DOHH2 (cell line): ENCODE results near the gene ATP5PB.

Source experiments
- H3F3A ChIP-seq: fragments of 200-600 bp; sonication (generic), shearing (Covaris generic); 2 replicates; pipeline ENCODE4 v1.6.0; 2016; ENCODE audit warnings: antibody characterized with exemption, mild to moderate bottlenecking; ENCODE audit not compliant: control insufficient read depth, insufficient read depth
- H3K27ac ChIP-seq: fragments of 200-600 bp; sonication (generic); 2 replicates; pipeline ENCODE4 v1.5.1; 2014; ENCODE audit warnings: low read depth, mild to moderate bottlenecking, low read length, moderate library complexity
- H3K27me3 ChIP-seq: fragments of 200-600 bp; sonication (generic); 2 replicates; pipeline ENCODE4 v1.6.1; 2014; ENCODE audit warnings: mild to moderate bottlenecking, low read length, mixed read lengths; ENCODE audit not compliant: control insufficient read depth
- H3K36me3 ChIP-seq: fragments of 200-600 bp; sonication (generic); 2 replicates; pipeline ENCODE4 v1.6.1; 2014; ENCODE audit warnings: mild to moderate bottlenecking, low read length, moderate library complexity, mixed read lengths; ENCODE audit not compliant: control insufficient read depth
- H3K4me1 ChIP-seq: fragments of 200-600 bp; sonication (generic); 2 replicates; pipeline ENCODE4 v1.6.1; 2014; ENCODE audit warnings: mild to moderate bottlenecking, low read length, mixed read lengths; ENCODE audit not compliant: control insufficient read depth
- H3K4me2 ChIP-seq: fragments of 200-600 bp; sonication (generic); 2 replicates; pipeline ENCODE4 v1.6.0; 2014; ENCODE audit warnings: mild to moderate bottlenecking, low read length, moderate library complexity
- H3K4me3 ChIP-seq: fragments of 200-600 bp; sonication (generic); 2 replicates; pipeline ENCODE4 v1.5.1; 2014; ENCODE audit warnings: mild to moderate bottlenecking, low read length, mixed read lengths
- H3K79me2 ChIP-seq: fragments of 200-600 bp; sonication (generic); 2 replicates; pipeline ENCODE4 v1.6.1; 2014; ENCODE audit warnings: mild to moderate bottlenecking, low read length, mixed read lengths; ENCODE audit not compliant: control insufficient read depth
- H3K9me2 ChIP-seq: fragments of 200-600 bp; sonication (generic); replicated peaks from 2 replicates; pipeline ENCODE4 v1.6.1; 2014; ENCODE audit warnings: mild to moderate bottlenecking, low read length, mixed read lengths; ENCODE audit not compliant: control insufficient read depth
- H3K9me3 ChIP-seq: fragments of 200-600 bp; sonication (generic); 2 replicates; pipeline ENCODE4 v1.6.1; 2014; ENCODE audit warnings: antibody characterized with exemption, low read length, mixed read lengths; ENCODE audit not compliant: control insufficient read depth, insufficient read depth
- H4K20me1 ChIP-seq: fragments of 200-600 bp; sonication (generic); 2 replicates; pipeline ENCODE4 v1.6.0; 2014; ENCODE audit warnings: low read depth, mild to moderate bottlenecking, antibody characterized with exemption, low read length, moderate library complexity; ENCODE audit not compliant: control insufficient read depth, insufficient read depth
- EZH2phosphoT487 ChIP-seq: fragments of 200-600 bp; sonication (generic); IDR thresholded peaks from 2 replicates; pipeline ENCODE4 v1.6.1; 2017; ENCODE audit warnings: borderline replicate concordance, mild to moderate bottlenecking, antibody characterized with exemption, low read length, moderate library complexity, mixed read lengths
- TF ChIP-seq, protein P1 (sequence below): fragments of 200-600 bp; sonication (generic); IDR thresholded peaks from one replicate; pipeline ENCODE4 v1.5.1; 2014; ENCODE audit warnings: antibody characterized with exemption, mild to moderate bottlenecking, low read depth, low read length; ENCODE audit not compliant: poor library complexity, severe bottlenecking

ATP5PB gene

DNA sequence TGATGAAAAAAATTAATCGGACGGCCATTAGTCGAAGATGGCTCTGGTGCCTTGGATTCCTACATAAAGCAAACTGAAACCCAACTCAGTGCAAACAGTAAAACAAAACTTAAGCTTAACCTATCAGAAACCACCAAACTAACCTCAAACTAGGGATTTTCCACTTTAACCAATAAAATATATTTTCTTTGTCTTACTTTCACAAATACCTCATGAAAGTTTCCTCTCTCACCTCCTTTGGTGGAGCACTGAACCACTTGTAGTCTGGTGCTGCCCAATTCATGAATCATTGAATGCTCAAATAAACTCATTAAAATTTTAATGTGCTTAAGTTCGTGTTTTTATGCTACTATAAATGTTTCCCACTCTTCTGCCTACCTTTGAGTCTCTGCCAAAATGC, 47.1 kb downstream of the ATP5PB start:
- Histone ChIP-seq H3K4me2 (no peak overlapping the region), H3K27ac (no peak overlapping the region)

DNA sequence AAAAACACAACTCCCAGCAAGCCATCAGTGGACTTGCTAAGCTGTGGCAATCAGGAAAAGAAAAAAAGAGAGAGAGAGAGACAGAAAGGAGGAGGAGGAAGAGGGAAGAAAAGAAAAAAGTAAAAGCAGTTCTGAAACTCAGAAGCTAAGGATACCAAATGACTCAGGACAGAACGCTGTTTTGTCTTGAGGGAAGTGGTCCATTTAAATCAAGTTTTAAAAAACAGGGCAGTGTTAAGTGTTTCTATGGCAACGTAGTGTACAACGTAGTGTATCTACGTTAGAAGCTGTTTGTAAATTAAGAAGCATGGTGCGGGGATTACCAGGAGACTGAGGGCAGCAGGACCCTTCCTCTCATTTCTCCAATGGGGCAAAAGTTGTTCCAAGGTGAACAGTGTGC, 48.3 kb downstream of the ATP5PB start:
- Histone ChIP-seq H3F3A (no peaks in the 10 kb centered on the region), H3K27ac (no peak overlapping the region), H3K4me3 (no peak overlapping the region), H3K9me3 (no peaks in the 10 kb centered on the region), H3K4me2 (no peak overlapping the region), H4K20me1 (no peaks in the 10 kb centered on the region), H3K79me2 (no peaks in the 10 kb centered on the region), H3K36me3 (no peaks in the 10 kb centered on the region), H3K4me1 (peaks cover 6% of the 10 kb centered on the region; the same call in 1 of the 2 replicates), H3K27me3 (no peaks in the 10 kb centered on the region), H3K9me2 (no peaks in the 10 kb centered on the region)
- TF ChIP-seq, protein P1, sequence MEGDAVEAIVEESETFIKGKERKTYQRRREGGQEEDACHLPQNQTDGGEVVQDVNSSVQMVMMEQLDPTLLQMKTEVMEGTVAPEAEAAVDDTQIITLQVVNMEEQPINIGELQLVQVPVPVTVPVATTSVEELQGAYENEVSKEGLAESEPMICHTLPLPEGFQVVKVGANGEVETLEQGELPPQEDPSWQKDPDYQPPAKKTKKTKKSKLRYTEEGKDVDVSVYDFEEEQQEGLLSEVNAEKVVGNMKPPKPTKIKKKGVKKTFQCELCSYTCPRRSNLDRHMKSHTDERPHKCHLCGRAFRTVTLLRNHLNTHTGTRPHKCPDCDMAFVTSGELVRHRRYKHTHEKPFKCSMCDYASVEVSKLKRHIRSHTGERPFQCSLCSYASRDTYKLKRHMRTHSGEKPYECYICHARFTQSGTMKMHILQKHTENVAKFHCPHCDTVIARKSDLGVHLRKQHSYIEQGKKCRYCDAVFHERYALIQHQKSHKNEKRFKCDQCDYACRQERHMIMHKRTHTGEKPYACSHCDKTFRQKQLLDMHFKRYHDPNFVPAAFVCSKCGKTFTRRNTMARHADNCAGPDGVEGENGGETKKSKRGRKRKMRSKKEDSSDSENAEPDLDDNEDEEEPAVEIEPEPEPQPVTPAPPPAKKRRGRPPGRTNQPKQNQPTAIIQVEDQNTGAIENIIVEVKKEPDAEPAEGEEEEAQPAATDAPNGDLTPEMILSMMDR, result no peak
- no peak for TF ChIP-seq EZH2phosphoT487

More for the DNA sequence above, 47.1 kb downstream of the ATP5PB start:
- Histone ChIP-seq H3F3A (no peaks in the 10 kb centered on the region), H3K9me3 (no peaks in the 10 kb centered on the region), H3K9me2 (no peaks in the 10 kb centered on the region), H3K27me3 (no peaks in the 10 kb centered on the region), H3K4me3 (no peak overlapping the region), H3K4me1 (peaks cover 6% of the 10 kb centered on the region; the same call in 1 of the 2 replicates), H4K20me1 (no peaks in the 10 kb centered on the region), H3K36me3 (no peaks in the 10 kb centered on the region), H3K79me2 (no peaks in the 10 kb centered on the region)
- TF ChIP-seq, protein P1, result no peak
- TF ChIP-seq EZH2phosphoT487, result no peak

- H3K9me2 ChIP-seq, result no peaks in the 10 kb centered on the region
- no peaks in the 10 kb centered on the region for H3K36me3 ChIP-seq
- H3K4me1 ChIP-seq, result peaks cover 21% of the 10 kb centered on the region
- no peak for TF ChIP-seq EZH2phosphoT487
- TF ChIP-seq, protein P1, result no peak
- no peaks in the 10 kb centered on the region for H3K9me3 ChIP-seq
- no peaks in the 10 kb centered on the region for H3K79me2 ChIP-seq
- no peaks in the 10 kb centered on the region for H3F3A ChIP-seq
- no peak overlapping the region for H3K4me3 ChIP-seq
- no peak overlapping the region for H3K4me2 ChIP-seq
- no peaks in the 10 kb centered on the region for H4K20me1 ChIP-seq
- H3K27ac ChIP-seq, result no peak overlapping the region
- no peaks in the 10 kb centered on the region for H3K27me3 ChIP-seq
Measured at GRCh38 chr1:111499026-111499785, 49.9 kb downstream of the ATP5PB start.
